Upper lobe of left lung (tissue), 4 donors: ENCODE data around the gene YPEL3.

ENCODE experiments used
- CTCF ChIP-seq, 6 experiments: fragments of 450-650 bp in 4 of 6; fragments of 200-600 bp in 2 of 6; sonication (generic) in 2 of 6; IDR thresholded peaks; one replicate each; pipeline ENCODE4 v1.5.1; 2016 to 2019; ENCODE audit warnings: antibody characterized with exemption in 6 of 6
- EP300 ChIP-seq, 4 donors: sonication (generic); formaldehyde crosslinking; IDR thresholded peaks; one replicate each; pipeline ENCODE4 v1.5.1; 2017; ENCODE audit warnings: antibody characterized with exemption in 4 of 4, control low read depth in 2 of 4

DNA sequence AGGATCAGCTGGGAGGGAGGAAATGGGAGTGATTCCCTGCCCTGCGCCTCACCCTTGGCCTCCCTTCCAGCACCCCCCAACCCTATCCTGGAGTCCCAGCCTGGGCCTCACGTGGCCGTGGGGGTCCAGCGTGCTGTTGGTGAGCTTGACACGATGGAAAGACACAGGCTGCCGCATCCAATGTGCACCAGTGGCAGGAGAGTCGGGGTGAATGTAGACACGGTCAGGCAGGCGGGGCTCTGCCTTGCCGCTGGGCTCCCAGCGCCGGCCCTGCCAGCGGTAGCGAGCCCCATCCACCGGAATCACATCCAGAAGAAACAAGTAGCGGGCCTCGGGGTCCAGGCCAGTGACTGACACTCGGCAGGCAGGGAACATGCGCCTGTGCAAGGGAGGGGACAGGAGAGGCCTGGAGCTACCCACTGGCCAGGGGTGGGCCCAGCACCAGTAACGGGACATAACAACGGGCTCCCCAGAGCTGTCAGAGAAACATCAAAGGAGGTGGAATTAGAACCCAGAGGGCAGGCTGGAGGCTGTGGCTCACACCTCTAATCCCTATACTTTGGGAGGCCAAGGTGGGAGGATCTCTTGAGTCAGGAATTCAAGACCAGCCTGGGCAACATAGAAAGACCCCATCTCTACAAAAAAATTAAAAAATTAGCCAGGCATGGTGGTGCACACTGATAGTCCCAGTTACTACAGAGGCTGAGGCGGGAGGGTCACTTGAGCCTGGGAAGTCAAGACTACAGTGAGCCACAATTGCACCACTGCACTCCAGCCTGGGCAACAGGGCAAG is 7.0 kb downstream of the YPEL3 start:
- TF ChIP-seq CTCF (IDR thresholded peaks at IDR 0.05) (no peak), EP300 (IDR thresholded peaks at IDR 0.05) (no peak)
